AG04449 (cell line): ENCODE measurements around the gene FNBP1.
A peak's percentile ranks its signal among the peaks of the same experiment; 100 is the strongest.

ENCODE experiments used
- CTCF ChIA-PET: fragments of 350-600 bp; formaldehyde crosslinking; extraction: SDS; loops from one replicate; lab custom pipeline; 2021; ENCODE audit warnings: antibody characterized with exemption; lab: Yijun Ruan, JAX
- POLR2A ChIA-PET: fragments of 400-600, 350-600 bp; formaldehyde crosslinking; extraction: SDS; loops from one replicate; lab custom pipeline; 2020; ENCODE audit warnings: antibody characterized with exemption, inconsistent platforms; lab: Yijun Ruan, JAX
- DNase-seq: peaks from one replicate; pipeline ENCODE4 v3.0.0-alpha.2; 2010; ENCODE audit warnings: low read depth, low spot score
- H3K4me3 ChIP-seq: 2 replicates; pipeline ENCODE4 v1.5.1; 2011; ENCODE audit warnings: low read depth, mild to moderate bottlenecking, control low read depth, low read length
- CTCF ChIP-seq: IDR thresholded peaks from one replicate; pipeline ENCODE4 v1.5.1; 2011; ENCODE audit warnings: mild to moderate bottlenecking, moderate library complexity, low read length, control low read depth, inconsistent platforms; ENCODE audit not compliant: insufficient read depth; ENCODE audit errors: missing control alignments

Gene FNBP1

GRCh38 chr9:129972816-129973215 lies 70.2 kb downstream of the FNBP1 start:
- CTCF ChIA-PET, result interaction anchor here (1.1 to 2.0 kb wide), 3 partner anchors 10 to 117 kb away, joined by 3 to 8 read pairs (median 5); no protein-coding TSS in a partner anchor
- TF ChIP-seq CTCF, result no peak
- no peak overlapping the region for H3K4me3 ChIP-seq
- no peak for DNase-seq
- POLR2A ChIA-PET, result no interaction called here

DNA sequence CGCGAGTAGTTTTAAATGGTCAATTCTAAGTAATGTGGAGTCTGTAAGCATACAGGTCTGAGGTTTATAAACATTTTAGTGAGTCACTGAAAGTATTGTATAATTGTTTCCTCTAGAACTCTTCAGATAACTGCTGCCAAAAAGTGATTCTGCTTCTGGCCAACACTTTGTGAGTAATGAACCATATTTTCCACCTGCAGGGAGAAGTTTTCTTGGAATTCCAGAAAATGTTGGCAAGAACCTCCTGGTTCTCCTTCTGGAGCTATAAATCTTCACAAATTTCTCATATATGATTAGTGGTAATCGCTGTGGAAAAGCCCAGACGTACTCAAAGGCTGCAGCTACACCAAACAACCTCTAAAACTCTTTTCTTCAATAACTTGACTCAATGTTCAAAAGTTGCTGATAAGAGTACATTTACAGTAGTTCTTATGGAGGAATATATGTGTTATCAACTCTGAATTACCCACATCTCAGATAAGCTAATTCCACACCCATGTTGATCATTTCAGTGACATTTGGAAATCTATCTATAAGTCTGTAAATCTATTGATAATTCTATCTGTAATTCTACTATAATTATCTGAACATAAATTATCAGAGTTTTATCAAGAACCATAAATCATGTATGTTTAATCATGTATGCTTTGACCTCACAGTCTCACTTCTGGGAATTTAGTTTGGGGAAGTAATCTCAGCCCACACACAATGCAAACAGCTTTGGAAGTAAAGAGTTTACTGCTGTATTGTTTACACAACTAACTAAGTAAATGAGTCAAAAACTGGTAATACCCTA lies 74.1 kb downstream of the FNBP1 start:
- H3K4me3 ChIP-seq, result no peak overlapping the region
- ChIA-PET POLR2A (no interaction called here), CTCF (interaction anchor here (0.7 to 2.3 kb wide), 2 partner anchors 29 to 33 kb away, joined by 3 to 8 read pairs; no protein-coding TSS in a partner anchor)
- peak; percentile 65 for DNase-seq
- TF ChIP-seq CTCF, result no peak

GRCh38 chr9:129964901-129965734 lies 77.9 kb downstream of the FNBP1 start:
- no peak overlapping the region for H3K4me3 ChIP-seq
- CTCF ChIA-PET, result interaction anchor here (0.9 kb wide), 1 partner anchor 102 kb away, joined by 3 read pairs; no protein-coding TSS in a partner anchor
- no peak for TF ChIP-seq CTCF
- DNase-seq, result peak; percentile 56
- POLR2A ChIA-PET, result no interaction called here

DNA sequence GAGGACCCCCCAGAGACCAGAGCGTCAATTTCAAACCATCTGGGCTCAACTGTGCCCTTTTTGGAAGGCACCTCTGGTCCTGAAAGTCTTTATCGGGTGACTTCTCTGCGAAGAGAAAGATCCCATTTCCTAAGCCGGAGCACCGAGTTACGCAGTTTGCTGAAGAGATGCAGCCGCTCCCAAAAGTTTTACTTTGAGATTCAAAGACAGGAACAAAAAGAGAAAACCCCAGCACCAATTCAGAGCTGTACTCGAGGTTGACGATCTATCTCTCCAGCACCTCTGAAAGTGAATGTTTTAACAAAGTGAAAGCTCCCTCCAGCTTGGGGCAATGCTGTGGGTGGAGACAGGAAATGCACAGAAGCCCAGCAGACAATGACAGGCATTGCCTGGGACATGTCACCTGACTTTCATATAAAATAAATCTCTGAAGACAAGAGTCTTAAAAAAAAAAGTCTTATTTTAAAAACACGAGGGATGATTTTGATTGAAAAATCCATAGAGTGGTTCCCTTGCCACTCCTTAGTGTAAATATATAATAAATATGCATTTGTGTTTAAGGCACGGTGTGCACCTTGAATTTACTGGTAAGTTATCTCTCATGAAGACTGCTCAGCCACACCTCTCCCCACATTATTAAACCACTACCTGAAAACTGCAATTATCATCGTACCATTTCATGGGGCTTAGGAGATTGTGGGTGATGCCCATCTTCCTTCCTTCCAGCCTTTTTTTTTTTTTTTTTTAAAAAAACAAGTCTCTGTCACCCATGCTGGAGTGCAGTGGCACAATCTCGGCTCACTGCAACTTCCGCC lies 79.9 kb downstream of the FNBP1 start:
- ChIA-PET CTCF (no interaction called here), POLR2A (no interaction called here)
- TF ChIP-seq CTCF, result no peak
- DNase-seq, result no peak
- peak overlapping the region; percentile 48 for H3K4me3 ChIP-seq

- H3K4me3 ChIP-seq, result peak overlapping the region; percentile 48
- no peak for TF ChIP-seq CTCF
- POLR2A ChIA-PET, result no interaction called here
- DNase-seq, result no peak
- CTCF ChIA-PET, result no interaction called here
These were observed 80.5 kb downstream of the FNBP1 start for GRCh38 chr9:129962451-129962864.
